NCI-H69 (cell line): ENCODE data around the gene PHACTR1.

Source experiments
- DNase-seq: peaks from one replicate; lab custom pipeline; 2025; lab: John Stamatoyannopoulos, UW

Gene PHACTR1

DNA sequence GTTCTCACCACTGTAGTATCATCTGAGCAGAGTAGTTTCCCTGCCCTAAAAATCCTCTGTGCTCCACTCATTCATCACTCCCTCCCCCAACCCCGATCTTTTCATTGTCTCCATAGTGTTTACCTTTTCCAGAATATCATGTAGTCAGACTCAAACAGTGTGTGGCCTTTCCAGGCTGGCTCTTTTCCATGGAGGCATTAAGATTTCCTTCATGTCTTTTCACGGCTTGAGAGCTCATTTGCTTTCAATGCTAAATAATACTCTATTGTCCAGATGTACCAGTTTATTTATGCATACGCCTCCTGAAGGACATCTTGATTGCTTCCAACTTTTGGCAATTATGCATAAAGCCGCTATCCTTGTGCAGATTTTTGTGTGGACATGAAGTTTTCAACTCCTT is 235.8 kb downstream of the PHACTR1 start:
- peak; percentile 53 for DNase-seq

- no peak for DNase-seq
These were observed 239.4 kb downstream of the PHACTR1 start for GRCh38 chr6:12955956-12956355.

DNA sequence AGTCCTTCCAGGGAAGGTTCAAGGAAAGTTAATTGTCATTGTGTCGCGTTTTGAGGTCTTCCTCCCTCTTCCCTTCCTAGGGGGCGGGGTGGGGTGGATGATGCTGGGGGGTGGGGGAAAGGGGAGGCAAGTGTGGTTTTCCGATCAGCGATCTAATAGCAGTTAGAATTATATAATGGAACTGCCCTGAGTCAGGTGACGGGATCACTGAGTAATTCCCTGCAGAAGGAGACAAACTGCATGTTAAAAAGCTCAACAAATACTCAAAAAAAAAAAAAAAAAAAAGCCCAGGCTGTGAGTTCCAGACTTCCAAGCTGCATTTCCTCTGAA is 240.4 kb downstream of the PHACTR1 start:
- no peak for DNase-seq

DNA sequence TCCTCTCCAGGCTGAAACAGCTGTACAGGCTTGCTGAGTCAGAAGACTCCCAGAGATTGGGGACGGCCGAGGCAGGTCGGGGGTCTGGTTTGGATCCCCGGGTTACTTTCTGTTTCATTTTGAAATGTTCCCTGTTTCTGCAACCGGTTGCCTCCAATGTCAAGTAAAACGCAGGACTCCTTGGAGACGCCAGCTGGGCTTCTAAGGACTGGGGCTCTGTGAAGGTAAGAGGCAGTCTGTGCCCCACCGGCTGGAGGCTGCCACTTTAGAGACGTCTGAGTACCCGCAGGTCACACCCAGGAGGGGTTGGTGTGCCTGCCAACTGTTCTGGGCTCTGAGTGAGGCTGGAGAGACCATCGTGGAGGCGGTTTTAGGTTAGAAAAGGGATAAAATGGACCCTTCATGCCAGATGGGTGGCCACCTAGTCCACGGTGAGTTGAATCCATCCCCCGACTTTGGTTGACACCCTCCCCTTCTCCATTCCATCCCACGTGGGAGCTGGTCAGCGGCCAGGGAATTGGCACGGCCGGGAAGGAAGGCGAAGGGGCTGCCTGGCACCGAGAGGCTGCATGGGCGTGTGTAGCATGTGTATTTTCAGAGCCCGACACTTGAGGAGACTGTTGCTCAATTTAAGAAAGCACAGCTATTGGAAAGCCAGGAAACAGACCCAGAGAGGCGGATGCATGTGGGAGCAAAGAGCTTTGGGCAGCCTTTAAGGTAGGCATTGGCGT is 240.9 kb downstream of the PHACTR1 start:
- DNase-seq: peak; percentile 27

DNA sequence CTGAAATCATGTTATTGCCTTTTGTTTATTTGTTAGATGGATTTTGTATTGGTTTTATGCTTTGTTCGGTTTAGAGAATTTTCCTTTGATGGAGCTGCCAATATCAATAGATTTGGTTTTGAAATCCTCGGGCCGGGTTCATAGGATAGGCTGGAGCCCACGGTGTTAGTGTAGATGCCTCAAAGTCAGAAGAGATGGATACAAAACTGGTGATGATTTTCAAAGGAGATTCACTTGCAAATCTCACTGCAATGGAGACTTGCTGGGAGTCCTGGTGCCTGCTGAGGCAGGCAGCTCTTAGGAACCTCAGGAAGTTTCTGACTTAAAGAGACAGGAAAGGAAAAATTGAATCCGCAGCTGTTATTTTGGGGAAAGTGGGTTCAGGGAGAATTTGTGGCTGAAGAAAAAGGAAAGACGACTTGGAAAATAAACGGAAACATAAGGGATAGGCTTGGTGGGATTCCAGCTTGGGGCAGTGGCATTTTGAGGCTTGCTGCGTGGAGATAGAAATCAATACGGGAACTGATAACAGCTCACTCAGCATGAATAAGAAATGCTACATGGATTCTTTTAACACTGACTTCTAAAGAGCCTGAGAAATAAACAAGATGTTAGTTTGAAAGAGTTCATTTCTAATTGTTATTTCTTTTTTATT is 241.6 kb downstream of the PHACTR1 start:
- no peak for DNase-seq

- DNase-seq: no peak
These were observed 245.2 kb downstream of the PHACTR1 start for GRCh38 chr6:12961761-12962160.

- DNase-seq: no peak
These were observed 246.0 kb downstream of the PHACTR1 start for GRCh38 chr6:12962529-12962928.

GRCh38 chr6:12962987-12963386 is 246.4 kb downstream of the PHACTR1 start:
- no peak for DNase-seq

DNA sequence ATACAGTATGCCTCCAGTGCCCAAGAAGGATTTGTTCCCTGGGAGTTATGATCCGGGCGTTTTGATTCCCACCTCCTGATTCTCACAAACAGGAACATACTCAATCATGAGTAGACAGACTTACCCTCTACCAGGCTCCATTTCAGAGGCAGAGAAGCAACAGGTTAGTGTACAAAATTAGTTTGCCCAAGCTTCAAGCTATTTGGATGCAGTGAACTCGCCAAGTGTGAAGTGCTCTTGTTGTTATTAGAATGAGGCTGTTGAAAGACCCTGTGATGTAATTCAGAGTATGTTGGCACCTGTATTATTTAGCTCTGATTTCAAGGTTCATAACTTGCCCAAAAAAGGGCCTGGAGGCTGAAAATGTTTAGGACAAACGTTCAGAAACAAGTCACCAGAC is 247.0 kb downstream of the PHACTR1 start:
- no peak for DNase-seq

DNA sequence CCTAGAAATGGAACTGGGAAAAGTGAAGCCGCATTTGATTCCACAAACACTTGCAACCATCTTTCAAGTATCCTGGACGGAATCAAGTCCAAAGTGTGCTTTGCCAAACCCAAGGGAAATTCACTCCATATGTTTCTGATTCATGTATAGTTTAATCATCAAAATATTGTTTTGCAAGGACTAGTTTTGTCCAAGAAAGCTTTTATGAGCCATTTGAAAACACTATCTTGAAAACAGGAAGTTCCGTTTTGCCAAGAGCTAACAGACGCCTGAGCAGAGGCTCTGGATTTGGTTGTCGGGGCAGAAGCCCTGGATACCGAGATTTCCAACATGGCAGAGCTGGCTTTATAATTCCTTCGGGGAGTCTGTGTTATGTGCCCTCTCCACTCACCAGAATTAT is 251.1 kb downstream of the PHACTR1 start:
- DNase-seq: no peak

DNA sequence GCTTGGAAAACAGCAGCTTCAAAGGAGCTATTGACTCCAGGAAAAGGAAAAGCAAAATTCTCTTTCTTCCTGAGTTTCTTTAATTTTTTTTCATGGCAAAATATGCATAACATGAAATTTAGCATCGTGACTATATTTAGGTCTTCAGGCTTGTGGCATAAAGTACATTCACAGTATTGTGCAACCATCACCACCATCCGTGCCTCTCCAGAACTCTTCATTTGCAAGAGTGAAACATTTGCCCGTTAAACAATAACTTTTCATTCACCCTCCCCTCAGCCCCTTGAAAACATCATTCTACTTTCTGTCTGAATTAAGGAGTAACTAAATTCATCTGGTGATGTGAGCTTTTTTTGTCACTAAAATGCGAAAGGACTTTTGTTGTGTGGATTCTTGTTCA is 251.7 kb downstream of the PHACTR1 start:
- DNase-seq: no peak

- no peak for DNase-seq
These were observed 252.4 kb downstream of the PHACTR1 start for GRCh38 chr6:12968839-12969558.

- peak; percentile 26 for DNase-seq
These were observed 253.4 kb downstream of the PHACTR1 start for GRCh38 chr6:12969966-12970365.

- no peak for DNase-seq
These were observed 256.8 kb downstream of the PHACTR1 start for GRCh38 chr6:12973386-12973785.

- DNase-seq: no peak
These were observed 258.0 kb downstream of the PHACTR1 start for GRCh38 chr6:12974551-12974950.

DNA sequence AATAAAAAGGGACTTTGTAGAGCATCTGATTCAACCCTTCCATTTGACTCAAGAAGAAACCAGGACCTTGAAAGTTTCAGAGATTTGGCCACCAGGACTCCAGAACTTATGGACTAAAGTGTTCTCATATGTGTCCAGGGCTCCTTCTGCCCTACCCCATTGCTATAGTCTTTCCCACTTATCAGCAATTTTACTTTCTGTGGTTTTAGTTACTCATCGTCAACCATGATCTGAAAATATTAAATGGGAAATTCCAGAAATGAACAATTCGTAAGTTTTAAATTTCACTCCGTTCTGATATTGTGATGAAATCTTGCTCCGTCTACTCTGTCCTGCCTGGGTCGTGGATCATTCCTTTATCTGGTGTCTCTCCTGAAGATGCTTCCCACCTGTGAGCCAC is 259.8 kb downstream of the PHACTR1 start:
- no peak for DNase-seq

DNA sequence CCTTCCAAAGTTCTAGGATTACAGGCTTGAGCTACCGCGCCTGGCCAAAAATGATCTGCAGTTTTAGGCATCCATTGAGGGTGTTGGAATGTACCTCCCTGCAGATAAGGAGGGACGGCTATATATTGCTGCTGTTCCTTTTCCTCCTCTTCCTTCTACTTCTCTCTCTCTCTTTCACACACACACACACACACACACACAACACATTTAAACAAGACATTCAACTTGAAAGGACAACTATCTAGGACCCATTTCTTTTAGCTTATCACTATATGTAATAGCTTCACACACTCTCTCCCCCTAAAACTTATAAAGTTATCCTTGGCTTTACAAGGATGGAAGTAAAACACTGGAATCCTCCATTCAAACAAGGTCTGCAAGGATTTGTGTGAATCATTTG is 260.6 kb downstream of the PHACTR1 start:
- DNase-seq: no peak

GRCh38 chr6:12977806-12978205 is 261.2 kb downstream of the PHACTR1 start:
- DNase-seq: no peak

DNA sequence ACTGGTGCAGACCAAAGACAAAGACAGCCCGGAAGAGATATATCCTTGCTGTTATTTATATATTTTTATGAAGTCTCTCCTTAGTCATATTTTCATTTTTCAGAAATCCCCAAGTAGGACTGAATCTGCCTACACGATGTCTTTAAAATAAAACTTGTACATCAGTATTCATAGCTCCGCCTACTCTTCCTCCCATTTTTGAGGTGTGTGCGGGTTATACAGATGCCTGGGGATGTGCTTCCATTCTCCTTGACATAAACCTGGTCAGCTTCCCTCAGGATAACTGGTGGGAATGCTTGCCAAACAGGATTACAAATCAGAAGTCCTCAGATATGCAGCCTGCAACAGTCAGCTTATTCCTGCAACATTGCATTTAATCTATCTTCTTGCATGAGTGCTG is 264.2 kb downstream of the PHACTR1 start:
- no peak for DNase-seq

DNA sequence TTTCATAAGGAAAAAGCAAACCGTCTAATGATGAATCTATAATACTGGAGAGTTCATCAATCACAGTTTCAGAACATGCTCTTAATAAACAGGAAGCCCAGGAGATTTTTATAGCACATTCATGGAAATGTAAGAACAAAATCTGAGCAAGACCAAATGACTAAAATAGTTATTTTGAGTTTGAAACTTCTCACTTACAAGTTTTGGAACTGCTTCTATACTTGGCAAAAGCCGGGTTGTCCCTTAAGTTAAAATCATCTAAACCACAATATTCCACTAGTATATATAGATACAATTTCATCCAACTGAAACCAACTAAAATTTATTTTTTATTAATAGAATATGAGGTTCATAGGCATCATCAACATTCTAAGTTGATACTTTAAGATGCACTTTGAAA is 268.2 kb downstream of the PHACTR1 start:
- DNase-seq: no peak

DNA sequence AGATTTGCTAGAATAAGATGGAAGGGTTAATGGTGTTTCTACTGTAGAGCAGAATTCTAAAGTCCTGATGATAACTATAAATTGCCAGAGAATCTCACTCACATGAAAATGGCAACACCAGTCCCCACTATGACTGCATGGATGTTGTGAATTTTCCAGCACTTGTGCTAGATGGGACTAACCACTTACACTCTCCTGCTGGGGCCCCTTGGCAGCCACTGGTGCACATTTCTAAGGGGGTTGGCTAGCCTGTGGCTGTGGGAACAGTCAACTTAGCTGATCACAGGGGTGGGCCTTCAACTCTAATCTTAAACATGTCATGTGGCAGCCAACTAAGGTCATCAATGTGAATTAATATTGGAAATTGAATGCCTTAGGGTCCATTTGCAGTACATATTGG is 271.2 kb downstream of the PHACTR1 start:
- DNase-seq: no peak

DNA sequence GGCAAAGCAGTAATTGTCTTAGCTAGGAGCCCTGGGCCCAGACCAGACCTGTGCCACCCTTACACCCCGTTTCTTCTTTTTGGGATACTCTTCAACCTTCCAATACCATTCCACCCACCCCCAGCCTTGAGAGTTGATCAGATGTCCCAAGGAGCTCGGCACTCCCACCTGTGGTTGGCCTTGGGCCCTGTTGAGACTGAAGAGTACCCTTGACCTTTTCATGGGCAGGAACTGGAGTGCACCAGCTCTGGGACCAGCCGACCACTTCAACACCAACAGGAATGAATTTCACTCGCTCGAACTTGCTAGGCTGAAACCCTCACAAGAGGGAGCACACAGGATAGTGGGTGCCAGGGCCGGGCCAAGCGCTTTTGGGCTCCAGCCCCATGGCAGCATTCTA is 273.6 kb downstream of the PHACTR1 start:
- no peak for DNase-seq

- DNase-seq: no peak
These were observed 274.9 kb downstream of the PHACTR1 start for GRCh38 chr6:12991435-12991834.
